Right ventricle myocardium superior (tissue), 1 donor: ENCODE data around the gene IRF2BP1. TPM values are rescaled to one million over a fixed set of nuclear protein-coding genes. Genes with fewer than 3 reads are reported as not detected.

Source experiments
- ATAC-seq: fragments of 200-7000 bp; cut with Tn5 transposase; one replicate; pipeline ENCODE4 v1.9.1; 2020; ENCODE audit warnings: mild to moderate bottlenecking; ENCODE audit not compliant: poor library complexity
- DNase-seq: peaks from one replicate; pipeline ENCODE4 v3.0.0-alpha.2; 2020
- intact Hi-C: fragments of 100-400 bp; cut with DNase I; formaldehyde crosslinking; loops from one replicate; pipeline ENCODE4 v1.11.2; 2022
- total RNA-seq: library from RNA; stranded (reverse); fragmentation: NEBNext Ultra II Directional; extraction: Animal tissue kit (Norgen Biotek cat#: 25700); gene quantifications from one replicate; pipeline ENCODE4 v1.2.1, GENCODE V29; 2021
- donor health status: DM: no; HTN: yes; CAD: no; lungs with severe emphysema.

Gene IRF2BP1
- total RNA-seq, 1 donor from 2014 or later: 20.0 TPM

GRCh38 chr19:45865269-45865948 lies 20.5 kb downstream of the IRF2BP1 start:
- DNase-seq: no peak

GRCh38 chr19:45864629-45865082 lies 21.3 kb downstream of the IRF2BP1 start:
- DNase-seq: no peak
- intact Hi-C loops: no loop called here

More at GRCh38 chr19:45865269-45865948, 20.5 kb downstream of the IRF2BP1 start:
- no peak for ATAC-seq
- intact Hi-C loops: no loop called here

GRCh38 chr19:45863840-45864628 lies 21.9 kb downstream of the IRF2BP1 start, which contains the start of gene FOXA3:
Gene FOXA3, plus strand, starts transcription at chr19:45864326. Its CDS starts 131 bp downstream, at chr19:45864457.
- intact Hi-C loops: no loop called here
- DNase-seq (peak; percentile 49), ATAC-seq (peak; percentile 48)

More at GRCh38 chr19:45864629-45865082, 21.3 kb downstream of the IRF2BP1 start:
- no peak for ATAC-seq

DNA sequence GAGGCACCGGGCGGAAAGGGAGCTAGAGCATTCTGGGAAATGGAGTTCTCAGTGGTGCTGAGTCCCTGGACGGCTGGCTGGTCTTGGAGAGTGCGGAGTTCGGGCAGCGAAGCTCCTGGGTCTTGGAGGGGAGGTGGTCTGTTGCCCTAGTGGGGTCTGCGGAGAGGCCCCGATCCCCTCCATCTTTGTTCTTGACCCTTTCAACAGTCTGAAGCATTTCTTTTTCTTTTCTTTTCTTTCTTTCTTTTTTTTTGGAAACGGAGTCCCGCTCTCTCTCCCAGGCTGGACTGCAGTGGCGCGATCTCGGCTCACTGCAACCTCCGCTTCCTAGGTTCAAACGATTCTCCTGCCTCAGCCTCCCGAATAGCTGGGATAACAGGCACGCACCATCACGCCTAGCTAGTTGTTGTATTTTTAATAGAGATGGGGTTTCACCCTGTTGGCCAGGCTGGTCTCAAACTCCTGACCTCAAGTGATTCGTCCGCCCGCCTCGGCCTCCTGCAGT lies 22.6 kb downstream of the IRF2BP1 start:
- ATAC-seq: no peak
- DNase-seq: no peak
- intact Hi-C loops: no loop called here

- intact Hi-C loops: no loop called here
- peak; percentile 99 for ATAC-seq
- peak; percentile 99 for DNase-seq
These were observed 23.2 kb downstream of the IRF2BP1 start, which contains the start of gene SYMPK for GRCh38 chr19:45862564-45863334. Gene SYMPK, minus strand, starts transcription at chr19:45863147. Its CDS starts 8,652 bp downstream, at chr19:45854495.

DNA sequence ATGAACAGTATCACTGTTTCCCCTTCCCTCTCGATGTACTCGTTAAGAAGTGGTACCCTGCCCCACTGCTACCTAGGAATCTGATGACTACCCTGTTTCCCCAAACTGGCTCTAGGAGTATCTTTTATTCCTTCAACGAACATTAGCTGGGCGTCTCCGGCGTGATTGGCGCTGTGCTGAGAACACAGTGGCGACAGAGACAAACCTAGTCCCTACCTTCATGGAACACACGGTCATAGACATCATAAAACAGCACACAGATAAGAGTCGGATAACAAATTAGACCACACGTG lies 23.7 kb downstream of the IRF2BP1 start:
- intact Hi-C loops: no loop called here
- no peak for DNase-seq
- no peak for ATAC-seq

GRCh38 chr19:45860359-45861259 lies 25.3 kb downstream of the IRF2BP1 start:
- DNase-seq (no peak), ATAC-seq (no peak)
- intact Hi-C loops: no loop called here

- DNase-seq (no peak), ATAC-seq (no peak)
- intact Hi-C loops: no loop called here
These were observed 31.7 kb downstream of the IRF2BP1 start for GRCh38 chr19:45854167-45854778.

DNA sequence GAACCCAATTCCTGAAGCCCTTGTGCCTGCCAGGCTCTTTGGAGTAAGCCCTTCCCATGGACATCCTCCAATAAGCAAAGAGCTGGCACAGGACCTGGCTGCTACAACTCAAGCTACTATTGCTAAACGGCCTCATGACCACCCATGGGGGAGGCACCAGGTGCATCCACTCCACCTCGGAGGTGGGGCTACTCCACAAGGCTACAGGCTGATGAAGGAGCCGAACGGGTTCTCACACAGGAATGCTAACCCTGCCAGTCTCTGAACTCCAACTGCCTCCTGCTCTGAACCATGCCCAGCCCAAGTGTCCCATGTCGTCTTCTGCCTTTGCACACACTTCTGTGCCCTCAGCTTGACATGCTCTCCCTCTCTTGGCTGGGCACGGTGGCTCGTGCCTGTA lies 33.0 kb downstream of the IRF2BP1 start:
- ATAC-seq (no peak), DNase-seq (no peak)
- intact Hi-C loops: no loop called here

- intact Hi-C loops: no loop called here
- no peak for DNase-seq
- no peak for ATAC-seq
These were observed 33.7 kb downstream of the IRF2BP1 start for GRCh38 chr19:45852145-45852750.

DNA sequence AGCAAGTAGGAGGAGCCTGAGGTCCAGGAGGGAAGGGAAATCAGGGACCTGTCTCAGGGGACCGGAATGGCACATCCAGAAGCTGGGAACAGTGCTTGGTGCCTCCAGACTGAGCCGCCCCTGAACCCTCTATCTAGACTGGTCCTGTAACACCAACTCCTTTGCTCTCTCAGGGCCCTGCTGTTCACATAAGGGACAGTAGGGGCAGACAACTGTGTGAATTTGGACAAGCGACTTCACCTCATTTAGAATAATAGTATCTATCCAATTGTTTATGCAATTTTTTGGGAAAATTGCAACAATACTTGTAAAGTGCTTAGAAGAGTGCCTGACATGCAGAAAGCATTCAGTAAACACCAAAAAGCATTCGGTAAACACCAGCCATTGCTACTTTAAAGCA lies 37.0 kb downstream of the IRF2BP1 start:
- DNase-seq: no peak
- intact Hi-C loops: no loop called here
- ATAC-seq: no peak

DNA sequence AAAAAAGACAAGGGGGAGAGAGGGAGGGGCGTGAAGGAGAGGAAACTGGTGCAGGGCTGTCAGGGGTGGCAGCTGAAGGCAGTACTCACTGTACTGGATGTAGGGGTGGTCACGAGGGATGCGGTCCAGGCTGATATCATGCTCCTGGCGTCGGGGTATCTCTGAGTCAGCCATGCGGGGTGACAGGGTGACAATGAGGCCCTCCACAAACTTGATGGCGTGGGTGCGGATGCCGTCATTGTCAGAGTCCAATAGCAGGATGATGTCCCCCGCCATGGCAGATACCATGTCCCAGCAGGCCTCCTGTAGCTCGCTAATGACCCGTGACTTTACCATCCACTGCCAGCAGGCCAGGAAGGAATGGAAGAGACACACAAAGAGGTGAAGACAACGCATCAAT lies 38.3 kb downstream of the IRF2BP1 start:
- intact Hi-C loops: no loop called here
- DNase-seq (no peak), ATAC-seq (no peak)

DNA sequence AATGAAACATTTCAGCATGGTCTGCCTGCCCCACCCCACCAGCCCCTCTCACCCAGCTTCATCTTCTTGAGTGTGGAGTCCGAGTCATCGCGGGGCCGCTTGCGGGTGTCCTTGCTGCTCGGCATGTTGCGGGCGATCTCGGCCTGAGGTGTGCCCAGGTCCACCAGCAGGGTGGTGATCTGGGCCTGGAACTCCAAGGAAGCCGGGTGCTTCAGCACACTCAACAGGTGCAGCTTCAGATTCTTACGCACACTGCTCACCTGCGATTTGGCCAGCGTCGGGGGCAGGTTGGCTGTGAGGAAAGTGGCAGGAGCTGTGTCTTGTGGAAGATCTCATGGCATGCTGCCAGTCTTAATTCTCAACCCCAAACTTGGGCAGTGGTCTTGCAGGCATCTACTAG lies 43.7 kb downstream of the IRF2BP1 start:
- DNase-seq (no peak), ATAC-seq (no peak)
- intact Hi-C loops: no loop called here

- DNase-seq: no peak
- intact Hi-C loops: no loop called here
- ATAC-seq: no peak
These were observed 51.0 kb downstream of the IRF2BP1 start for GRCh38 chr19:45834970-45835369.
